IMR-90 (cell line): Measurements from ENCODE around the gene MTNR1B. TPM values are rescaled to one million over a fixed set of nuclear protein-coding genes. Genes with fewer than 3 reads are reported as not detected.

ENCODE experiments used
- ATAC-seq: fragments of 200-7000 bp; cut with Tn5 transposase; 2 replicates; pipeline ENCODE4 v1.9.1; 2020; ENCODE audit warnings: low read depth, mild to moderate bottlenecking, moderate library complexity
- BruUV-seq: library from RNA; stranded (reverse); fragments of 400-500 nt; replicated peaks from 2 replicates; lab custom pipeline; 2021; lab: Mats Ljungman, UMichigan
- CTCF ChIA-PET: fragments of 300-600 bp; formaldehyde crosslinking; extraction: SDS; loops from one replicate; lab custom pipeline; 2021; ENCODE audit warnings: antibody characterized with exemption; lab: Yijun Ruan, JAX
- POLR2A ChIA-PET: fragments of 300-600 bp; sonication (Branson Sonifier 250); formaldehyde crosslinking; loops from one replicate; lab custom pipeline; 2022; ENCODE audit warnings: antibody characterized with exemption; ENCODE audit not compliant: unreplicated experiment; lab: Charles Lee
- DNase-seq: peaks from one replicate; pipeline ENCODE4 v3.0.0; 2013
- H2AFZ ChIP-seq: replicated peaks from 2 replicates; pipeline ENCODE3; 2013; ENCODE audit warnings: low read length, mild to moderate bottlenecking; ENCODE audit not compliant: poor library complexity
- H2AK5ac ChIP-seq: 2 replicates; pipeline ENCODE4 v1.6.1; 2013; ENCODE audit warnings: low read depth, low read length, inconsistent platforms
- H2AK9ac ChIP-seq: replicated peaks from 2 replicates; pipeline ENCODE3; 2013; ENCODE audit warnings: mild to moderate bottlenecking, low read depth, low read length, moderate library complexity; ENCODE audit not compliant: poor library complexity
- H2BK120ac ChIP-seq: 2 replicates; pipeline ENCODE4 v1.6.1; 2013; ENCODE audit warnings: low read depth, low read length, inconsistent platforms
- H2BK15ac ChIP-seq: 3 replicates; pipeline ENCODE4 v1.6.1; 2013; ENCODE audit warnings: low read depth, low read length, inconsistent platforms
- H2BK20ac ChIP-seq: 2 replicates; pipeline ENCODE4 v1.6.1; 2013; ENCODE audit warnings: low read depth, mild to moderate bottlenecking, inconsistent platforms, low read length, moderate library complexity
- H2BK5ac ChIP-seq: 2 replicates; pipeline ENCODE4 v1.6.1; 2013; ENCODE audit warnings: mild to moderate bottlenecking, low read depth, low read length, inconsistent platforms; ENCODE audit not compliant: poor library complexity, severe bottlenecking
- H3K14ac ChIP-seq: replicated peaks from 2 replicates; pipeline ENCODE4 v1.6.1; 2013; ENCODE audit warnings: low read depth, low read length, inconsistent platforms
- H3K18ac ChIP-seq: 2 replicates; pipeline ENCODE4 v1.6.1; 2013; ENCODE audit warnings: low read depth, low read length, control low read depth
- H3K23ac ChIP-seq: 2 replicates; pipeline ENCODE4 v1.6.1; 2013; ENCODE audit warnings: low read depth, low read length, inconsistent platforms
- H3K27ac ChIP-seq: 2 replicates; pipeline ENCODE4 v1.5.1; 2013; ENCODE audit warnings: mild to moderate bottlenecking, control low read depth, low read length; ENCODE audit not compliant: insufficient read depth
- H3K27me3 ChIP-seq: 2 replicates; pipeline ENCODE4 v1.6.1; 2013; ENCODE audit warnings: low read length; ENCODE audit not compliant: control insufficient read depth, insufficient read depth
- H3K36me3 ChIP-seq: 2 replicates; pipeline ENCODE4 v1.6.1; 2013; ENCODE audit warnings: low read length, mixed read lengths; ENCODE audit not compliant: control insufficient read depth, insufficient read depth
- H3K4ac ChIP-seq: 2 replicates; pipeline ENCODE4 v1.6.1; 2013; ENCODE audit warnings: low read depth, low read length, inconsistent platforms
- H3K4me1 ChIP-seq: 2 replicates; pipeline ENCODE4 v1.6.1; 2013; ENCODE audit warnings: low read length, mixed read lengths; ENCODE audit not compliant: control insufficient read depth, insufficient read depth
- H3K4me2 ChIP-seq: 2 replicates; pipeline ENCODE4 v1.6.1; 2013; ENCODE audit warnings: low read depth, mild to moderate bottlenecking, control low read depth, low read length, moderate library complexity
- H3K4me3 ChIP-seq: 2 replicates; pipeline ENCODE4 v1.5.1; 2013; ENCODE audit warnings: low read depth, mild to moderate bottlenecking, control low read depth, low read length, moderate library complexity; ENCODE audit not compliant: insufficient read depth
- H3K56ac ChIP-seq: 2 replicates; pipeline ENCODE4 v1.6.1; 2013; ENCODE audit warnings: low read length, inconsistent platforms; ENCODE audit not compliant: insufficient read depth; ENCODE audit errors: extremely low read depth
- H3K79me1 ChIP-seq, 2 experiments: 2 replicates each; pipeline ENCODE4 v1.6.1; 2013; ENCODE audit warnings: low read length in 2 of 2, inconsistent platforms in 1 of 2, low read depth in 1 of 2
- H3K9ac ChIP-seq: 2 replicates; pipeline ENCODE4 v1.6.1; 2013; ENCODE audit warnings: low read depth, low read length, control low read depth
- H3K9me1 ChIP-seq: 2 replicates; pipeline ENCODE4 v1.6.1; 2013; ENCODE audit warnings: low read length, inconsistent platforms; ENCODE audit not compliant: insufficient read depth
- H3K9me3 ChIP-seq: 2 replicates; pipeline ENCODE4 v1.6.1; 2013; ENCODE audit warnings: low read length; ENCODE audit not compliant: control insufficient read depth, insufficient read depth
- H4K20me1 ChIP-seq: 2 replicates; pipeline ENCODE4 v1.6.1; 2013; ENCODE audit warnings: low read length, inconsistent platforms; ENCODE audit not compliant: insufficient read depth
- H4K5ac ChIP-seq: 2 replicates; pipeline ENCODE4 v1.6.1; 2013; ENCODE audit warnings: mild to moderate bottlenecking, low read depth, low read length, control low read depth
- H4K8ac ChIP-seq, 2 experiments: 2 replicates each; pipeline ENCODE4 v1.6.1; 2013; ENCODE audit warnings: low read depth in 2 of 2, low read length in 2 of 2, control low read depth in 1 of 2, inconsistent platforms in 1 of 2
- H4K91ac ChIP-seq: 2 replicates; pipeline ENCODE4 v1.6.1; 2013; ENCODE audit warnings: low read depth, low read length, inconsistent platforms; ENCODE audit not compliant: insufficient read depth
- BHLHE40 ChIP-seq: fragments of 150-350 bp; IDR thresholded peaks from 2 replicates; pipeline ENCODE4 v1.6.1; 2016; ENCODE audit warnings: mild to moderate bottlenecking, low read depth, low read length
- CEBPB ChIP-seq: IDR thresholded peaks from 2 replicates; pipeline ENCODE4 v1.6.1; 2012; ENCODE audit warnings: low read depth, low read length, improper control_type of control experiment
- FOS ChIP-seq: fragments of 150-350 bp; IDR thresholded peaks from 2 replicates; pipeline ENCODE4 v1.6.1; 2016; ENCODE audit warnings: low read depth, low read length
- NFE2L2 ChIP-seq: fragments of 150-350 bp; IDR thresholded peaks from 2 replicates; pipeline ENCODE4 v1.6.1; 2016; ENCODE audit warnings: low read depth, mild to moderate bottlenecking, low read length
- RAD21 ChIP-seq: IDR thresholded peaks from 2 replicates; pipeline ENCODE4 v1.6.1; 2012; ENCODE audit warnings: low read length, improper control_type of control experiment
- RFX5 ChIP-seq: IDR thresholded peaks from 2 replicates; pipeline ENCODE4 v1.8.0; 2012; ENCODE audit warnings: low read depth, mild to moderate bottlenecking, low read length, moderate library complexity
- WGBS, 2 experiments: methylation state at CpG; one replicate each; pipeline versions ENCODE4 v1.1.5 to v1.1.7; 2013; ENCODE audit warnings: missing lambda C conversion rate in 2 of 2; ENCODE audit not compliant: insufficient read length in 1 of 2; ENCODE audit errors: extremely low coverage in 2 of 2; 5-methylcytosine and 5-hydroxymethylcytosine counted together
- dilution Hi-C: fragments of 300-500 bp; cut with HindIII; formaldehyde crosslinking; loops from one replicate; pipeline ENCODE4 v1.14.3; 2018; ENCODE audit warnings: low sequenced_read_pairs; ENCODE audit not compliant: unreplicated experiment
- in situ Hi-C: fragments of 300-500 bp; cut with MboI; formaldehyde crosslinking; loops from 3 replicates; pipeline ENCODE4 v1.14.3; 2019; ENCODE audit warnings: low sequenced_read_pairs, inconsistent platforms, mixed read lengths
- intact Hi-C: fragments of 100-400 bp; cut with micrococcal nuclease; formaldehyde crosslinking; loops from 2 replicates; pipeline ENCODE4 v1.10.0; 2022
- polyA plus RNA-seq, 3 experiments: library from polyadenylated mRNA; depleted of rRNA; stranded (reverse); fragments of >200 nt; gene quantifications; 2 replicates each; pipeline ENCODE4 v1.2.3, GENCODE V29; 2012; ENCODE audit warnings: low replicate concordance in 1 of 3
- total RNA-seq: library from RNA; depleted of rRNA; stranded (reverse); fragments of >200 nt; gene quantifications from 2 replicates; pipeline ENCODE4 v1.2.3, GENCODE V29; 2012
- TF ChIP-seq, protein P1 (sequence below): fragments of 150-350 bp; IDR thresholded peaks from 2 replicates; pipeline ENCODE4 v1.6.1; 2017; ENCODE audit warnings: mild to moderate bottlenecking, antibody characterized with exemption, low read length, low read depth
- TF ChIP-seq, protein P2 (sequence below): fragments of 150-350 bp; IDR thresholded peaks from 2 replicates; pipeline ENCODE4 v1.6.1; 2016; ENCODE audit warnings: low read depth, mild to moderate bottlenecking, low read length, moderate library complexity, borderline replicate concordance

Gene MTNR1B
- total and polyA plus RNA-seq, 2 of the 4 experiments (the other 2 are of a cell fraction): under 0.01 to 0.07 TPM

DNA sequence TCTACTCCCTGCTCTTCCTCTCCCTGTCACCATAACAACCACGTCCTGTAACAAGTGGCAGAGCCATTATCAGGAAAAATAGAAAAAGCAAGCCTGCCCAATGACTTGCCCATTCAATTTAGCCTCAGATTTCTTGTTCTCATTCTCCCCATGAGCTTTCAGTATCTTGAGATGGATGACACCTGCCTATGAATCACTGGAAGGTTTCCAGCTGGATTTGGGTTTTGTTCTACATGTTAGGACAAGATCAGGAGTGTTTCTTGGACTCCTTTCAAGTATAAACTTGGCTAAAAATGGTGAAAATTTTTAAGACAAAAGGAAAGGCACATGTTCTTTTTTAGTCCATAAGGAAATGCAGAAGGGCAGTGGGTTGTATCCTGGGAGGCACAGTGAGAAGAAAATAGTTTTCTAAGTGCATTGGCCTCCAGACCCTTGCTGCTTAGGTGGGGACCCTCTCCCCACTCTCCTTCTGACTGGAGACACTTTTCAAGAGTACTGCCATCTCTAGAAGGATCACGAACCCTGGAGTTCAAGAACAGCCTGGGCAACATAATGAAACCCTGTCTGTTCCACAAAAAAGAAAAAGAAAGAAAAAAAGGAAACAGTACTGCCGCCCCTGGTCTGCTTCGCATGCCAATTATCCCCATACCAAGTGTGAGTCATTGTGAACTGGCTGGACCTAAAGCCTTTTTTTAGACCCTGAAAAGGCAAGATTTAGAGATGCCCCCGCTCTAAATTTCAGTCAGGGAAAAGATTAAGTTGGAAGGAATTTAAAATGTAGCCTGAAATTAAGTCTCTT is 51.0 kb downstream of the MTNR1B start:
- Histone ChIP-seq H3K4ac (peak overlapping the region; percentile 99), H2AFZ (peak overlapping the region; percentile 84), H2AK9ac (peak overlapping the region; percentile 97), H4K8ac (peak overlapping the region; percentile 38 to 97), H3K18ac (peak overlapping the region; percentile 99), H3K27ac (peak overlapping the region; percentile 99), H2BK20ac (peak overlapping the region; percentile 98), H3K14ac (peak overlapping the region; percentile 96), H2BK120ac (peak overlapping the region; percentile 100), H4K20me1 (no peaks in the 10 kb centered on the region), H2BK5ac (peak overlapping the region; percentile 98), H3K4me2 (peak overlapping the region; percentile 96), H4K5ac (peak overlapping the region; percentile 98), H3K36me3 (no peaks in the 10 kb centered on the region), H3K4me3 (peak overlapping the region; percentile 29; the same call in 1 of the 2 replicates), H3K79me1 (no peaks in the 10 kb centered on the region), H3K56ac (peak overlapping the region; percentile 85), H2AK5ac (peak overlapping the region; percentile 94), H3K9me1 (peaks cover 10% of the 10 kb centered on the region; the same call in 1 of the 2 replicates), H3K9ac (peak overlapping the region; percentile 74), H3K23ac (peak overlapping the region; percentile 85), H3K9me3 (peaks cover 2% of the 10 kb centered on the region; the same call in 1 of the 2 replicates), H2BK15ac (peak overlapping the region; percentile 98), H4K91ac (peak overlapping the region; percentile 94), H3K4me1 (peaks cover 16% of the 10 kb centered on the region), H3K27me3 (no peaks in the 10 kb centered on the region)
- TF ChIP-seq BHLHE40 (no peak), NFE2L2 (no peak), RFX5 (no peak), FOS (peak; percentile 75; the same call in 1 of the 2 replicates), CEBPB (no peak), RAD21 (no peak)
- TF ChIP-seq, protein P1, sequence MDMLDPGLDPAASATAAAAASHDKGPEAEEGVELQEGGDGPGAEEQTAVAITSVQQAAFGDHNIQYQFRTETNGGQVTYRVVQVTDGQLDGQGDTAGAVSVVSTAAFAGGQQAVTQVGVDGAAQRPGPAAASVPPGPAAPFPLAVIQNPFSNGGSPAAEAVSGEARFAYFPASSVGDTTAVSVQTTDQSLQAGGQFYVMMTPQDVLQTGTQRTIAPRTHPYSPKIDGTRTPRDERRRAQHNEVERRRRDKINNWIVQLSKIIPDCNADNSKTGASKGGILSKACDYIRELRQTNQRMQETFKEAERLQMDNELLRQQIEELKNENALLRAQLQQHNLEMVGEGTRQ: no peak
- TF ChIP-seq, protein P2, sequence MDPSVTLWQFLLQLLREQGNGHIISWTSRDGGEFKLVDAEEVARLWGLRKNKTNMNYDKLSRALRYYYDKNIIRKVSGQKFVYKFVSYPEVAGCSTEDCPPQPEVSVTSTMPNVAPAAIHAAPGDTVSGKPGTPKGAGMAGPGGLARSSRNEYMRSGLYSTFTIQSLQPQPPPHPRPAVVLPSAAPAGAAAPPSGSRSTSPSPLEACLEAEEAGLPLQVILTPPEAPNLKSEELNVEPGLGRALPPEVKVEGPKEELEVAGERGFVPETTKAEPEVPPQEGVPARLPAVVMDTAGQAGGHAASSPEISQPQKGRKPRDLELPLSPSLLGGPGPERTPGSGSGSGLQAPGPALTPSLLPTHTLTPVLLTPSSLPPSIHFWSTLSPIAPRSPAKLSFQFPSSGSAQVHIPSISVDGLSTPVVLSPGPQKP: no peak
- ChIA-PET POLR2A (no interaction called here), CTCF (no interaction called here)
- WGBS, 2 experiments: 50% methylated on average over 1 of the region's 5 CpGs; no CpG with 5 or more reads in 1 of the 2 experiments
- dilution Hi-C loops: no loop called here
- DNase-seq (peak; percentile 92), ATAC-seq (peak; percentile 79)
- intact Hi-C loops: no loop called here
- no TSS peak for BruUV-seq
- in situ Hi-C loops: loop anchor here (25.0 kb wide), 1 partner anchor 1117 kb away; the partner anchor contains the start of gene PANX1
